Uterus (tissue), 2 donors: ENCODE results near the gene SLC5A12.

Source experiments
- CTCF ChIP-seq, 4 experiments: fragments of 200-600 bp in 2 of 4; fragments of 450-650 bp in 2 of 4; sonication (generic) in 2 of 4; IDR thresholded peaks; one replicate each; pipeline ENCODE4 v1.5.1; 2016 to 2019; ENCODE audit warnings: antibody characterized with exemption in 4 of 4, mild to moderate bottlenecking in 2 of 4, moderate library complexity in 1 of 4
- POLR2A ChIP-seq, 2 donors: fragments of 450-650 bp; IDR thresholded peaks; one replicate each; pipeline ENCODE4 v1.6.1; 2016; ENCODE audit warnings: antibody characterized with exemption in 2 of 2, mild to moderate bottlenecking in 1 of 2, moderate library complexity in 1 of 2

- TF ChIP-seq CTCF (IDR thresholded peaks at IDR 0.05) = no peak
- TF ChIP-seq POLR2A (IDR thresholded peaks at IDR 0.05) = no peak
These were observed 95.5 kb downstream of the SLC5A12 start for GRCh38 chr11:26626346-26626745.
